GM23338 (cell line): Measurements from ENCODE around the gene C1orf198. TPM values are rescaled to one million over a fixed set of nuclear protein-coding genes. Genes with fewer than 3 reads are reported as not detected.

ENCODE experiments used
- ATAC-seq: fragments of 200-7000 bp; cut with Tn5 transposase; 3 replicates; pipeline ENCODE4 v1.9.1; 2020
- DNase-seq: peaks from one replicate; pipeline ENCODE4 v3.0.0-alpha.2; 2015; ENCODE audit warnings: low spot score
- H2AFZ ChIP-seq: fragments of 200-600 bp; sonication (generic); 2 replicates; pipeline ENCODE4 v1.8.0; 2016; ENCODE audit warnings: antibody characterized with exemption, mild to moderate bottlenecking, moderate library complexity
- H3F3A ChIP-seq: fragments of 200-600 bp; sonication (generic); replicated peaks from 2 replicates; pipeline ENCODE4 v1.8.0; 2017; ENCODE audit warnings: antibody characterized with exemption, mixed run types, low read depth
- H3K27ac ChIP-seq: fragments of 200-600 bp; sonication (generic); 2 replicates; pipeline ENCODE4 v1.6.1; 2016; ENCODE audit warnings: low read depth
- H3K27me3 ChIP-seq: fragments of 200-600 bp; sonication (generic); 2 replicates; pipeline ENCODE4 v1.8.0; 2016; ENCODE audit warnings: mild to moderate bottlenecking, mixed run types, moderate library complexity; ENCODE audit not compliant: insufficient read depth
- H3K36me3 ChIP-seq: fragments of 200-600 bp; sonication (generic); 2 replicates; pipeline ENCODE4 v1.8.0; 2016; ENCODE audit warnings: mild to moderate bottlenecking; ENCODE audit not compliant: insufficient read depth
- H3K4me1 ChIP-seq: fragments of 200-600 bp; sonication (generic); 2 replicates; pipeline ENCODE4 v1.8.0; 2016; ENCODE audit warnings: mild to moderate bottlenecking, moderate library complexity; ENCODE audit not compliant: insufficient read depth
- H3K4me2 ChIP-seq: fragments of 200-600 bp; sonication (generic); 2 replicates; pipeline ENCODE4 v1.7.1; 2017; ENCODE audit warnings: mixed run types
- H3K4me3 ChIP-seq: fragments of 200-600 bp; sonication (generic); 2 replicates; pipeline ENCODE4 v1.6.1; 2016; ENCODE audit warnings: mixed run types
- H3K79me2 ChIP-seq: fragments of 200-600 bp; sonication (generic); replicated peaks from 2 replicates; pipeline ENCODE4 v1.8.0; 2017; ENCODE audit warnings: mild to moderate bottlenecking; ENCODE audit not compliant: insufficient read depth
- H3K9me2 ChIP-seq: fragments of 200-600 bp; sonication (generic); 2 replicates; pipeline ENCODE4 v1.8.0; 2017; ENCODE audit not compliant: insufficient read depth
- H4K20me1 ChIP-seq: fragments of 200-600 bp; sonication (generic); replicated peaks from 2 replicates; pipeline ENCODE4 v1.8.0; 2017; ENCODE audit warnings: mild to moderate bottlenecking; ENCODE audit not compliant: insufficient read depth
- H3K27ac Mint-ChIP-seq: 2 replicates; pipeline ENCODE4 v1.8.0; 2020; ENCODE audit warnings: inconsistent platforms, mild to moderate bottlenecking, moderate library complexity, mixed read lengths
- H3K27me3 Mint-ChIP-seq: 3 replicates; pipeline ENCODE4 v1.8.0; 2022; ENCODE audit warnings: low read depth, mild to moderate bottlenecking, moderate library complexity, mixed read lengths, inconsistent platforms; ENCODE audit not compliant: insufficient read depth, poor library complexity
- H3K36me3 Mint-ChIP-seq: 3 replicates; pipeline ENCODE4 v1.8.0; 2021; ENCODE audit warnings: low read depth, mild to moderate bottlenecking, inconsistent platforms, moderate library complexity, mixed read lengths
- H3K4me1 Mint-ChIP-seq: 3 replicates; pipeline ENCODE4 v1.8.0; 2020; ENCODE audit warnings: mild to moderate bottlenecking, inconsistent platforms, mixed read lengths
- H3K4me3 Mint-ChIP-seq: 3 replicates; pipeline ENCODE4 v1.8.0; 2021; ENCODE audit warnings: moderate library complexity, mild to moderate bottlenecking, inconsistent platforms, mixed read lengths
- H3K9me3 Mint-ChIP-seq: 3 replicates; pipeline ENCODE4 v1.8.0; 2020; ENCODE audit warnings: moderate library complexity, mild to moderate bottlenecking, inconsistent platforms, mixed read lengths
- EZH2 ChIP-seq: fragments of 200-600 bp; sonication (generic); IDR thresholded peaks from one replicate; pipeline ENCODE4 v1.8.0; 2017; ENCODE audit warnings: antibody characterized with exemption, mild to moderate bottlenecking, low read depth; ENCODE audit not compliant: unreplicated experiment
- EZH2phosphoT487 ChIP-seq: fragments of 200-600 bp; sonication (generic); IDR thresholded peaks from one replicate; pipeline ENCODE4 v1.8.1; 2018; ENCODE audit warnings: antibody characterized with exemption; ENCODE audit not compliant: unreplicated experiment
- JUNB ChIP-seq: IDR thresholded peaks from one replicate; pipeline ENCODE4 v1.6.1; 2016; ENCODE audit warnings: antibody characterized with exemption; ENCODE audit not compliant: unreplicated experiment
- NANOG ChIP-seq: IDR thresholded peaks from 2 replicates; pipeline ENCODE4 v1.6.1; 2016; ENCODE audit warnings: antibody characterized with exemption, borderline replicate concordance
- POLR2AphosphoS5 ChIP-seq: IDR thresholded peaks from 2 replicates; pipeline ENCODE4 v1.6.1; 2016; ENCODE audit warnings: antibody characterized with exemption, low read depth
- STAT1 ChIP-seq: IDR thresholded peaks from one replicate; pipeline ENCODE4 v1.6.1; 2016; ENCODE audit warnings: antibody characterized with exemption; ENCODE audit not compliant: unreplicated experiment
- polyA plus RNA-seq: library from polyadenylated mRNA; unstranded; fragments of >200 nt; fragmentation: Nextera tagmentation; extraction: Ambion mirVana; gene quantifications from 2 replicates; pipeline ENCODE4 v1.2.1, GENCODE V29; 2016
- total RNA-seq: library from RNA; depleted of rRNA; stranded (reverse); fragments of >200 nt; shearing (Covaris generic); gene quantifications from 2 replicates; pipeline ENCODE4 v1.2.3, GENCODE V29; 2014
- TF ChIP-seq, protein P1 (sequence below): fragments of 250-450 bp; sonication (Bioruptor Pico); IDR thresholded peaks from 2 replicates; pipeline ENCODE4 v1.5.0; 2020; ENCODE audit warnings: mild to moderate bottlenecking, moderate library complexity
- TF ChIP-seq, protein P2 (sequence below): IDR thresholded peaks from one replicate; pipeline ENCODE4 v1.6.1; 2018; ENCODE audit warnings: antibody characterized with exemption; ENCODE audit not compliant: unreplicated experiment
- TF ChIP-seq, protein P3 (sequence below): IDR thresholded peaks from 2 replicates; pipeline ENCODE4 v1.6.1; 2016; ENCODE audit warnings: antibody characterized with exemption
- TF ChIP-seq, protein P4 (sequence below), 2 experiments: fragments of 200-600 bp in 1 of 2; sonication (generic) in 1 of 2; conservative IDR thresholded peaks; 2 replicates each; pipeline versions ENCODE4 v1.5.1 to v1.6.1; 2016 to 2017; ENCODE audit warnings: antibody characterized with exemption in 2 of 2, low read depth in 2 of 2, mild to moderate bottlenecking in 2 of 2, moderate library complexity in 1 of 2

Gene C1orf198
- total and polyA plus RNA-seq, 2 experiments from 2014 or later = 14.9 to 46.6 TPM

DNA sequence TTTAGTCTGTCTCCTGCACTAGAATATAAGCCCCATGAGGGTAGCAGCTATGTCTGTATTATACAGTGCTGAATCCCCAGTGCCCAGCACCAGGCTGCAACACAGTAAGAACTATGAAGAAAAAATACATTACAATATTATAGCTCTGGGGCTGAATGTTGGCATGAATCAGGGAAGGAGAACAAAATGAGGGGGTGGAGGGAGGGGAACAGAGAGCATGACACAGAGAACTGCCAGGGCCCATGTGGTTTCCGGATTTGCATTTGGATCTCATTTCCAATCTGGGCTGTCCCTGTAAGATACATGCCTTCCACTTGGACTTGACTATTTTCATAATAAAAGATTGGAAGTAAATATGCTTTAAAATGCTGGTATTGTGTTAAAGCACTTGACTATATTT, 35.8 kb downstream of the C1orf198 start:
- H3K27me3 Mint-ChIP-seq = peaks cover 2% of the 10 kb centered on the region
- H3K4me1 ChIP-seq = peaks cover 8% of the 10 kb centered on the region; the same call in 1 of the 2 replicates
- no peak overlapping the region for H3K4me3 Mint-ChIP-seq
- H3K9me2 ChIP-seq = no peaks in the 10 kb centered on the region
- no peak overlapping the region for H3K4me2 ChIP-seq
- ATAC-seq (no peak), DNase-seq (no peak)
- H3K27me3 ChIP-seq = no peaks in the 10 kb centered on the region
- H2AFZ ChIP-seq = no peak overlapping the region
- H3K79me2 ChIP-seq = no peaks in the 10 kb centered on the region
- no peaks in the 10 kb centered on the region for H3K4me1 Mint-ChIP-seq
- TF ChIP-seq, protein P1, sequence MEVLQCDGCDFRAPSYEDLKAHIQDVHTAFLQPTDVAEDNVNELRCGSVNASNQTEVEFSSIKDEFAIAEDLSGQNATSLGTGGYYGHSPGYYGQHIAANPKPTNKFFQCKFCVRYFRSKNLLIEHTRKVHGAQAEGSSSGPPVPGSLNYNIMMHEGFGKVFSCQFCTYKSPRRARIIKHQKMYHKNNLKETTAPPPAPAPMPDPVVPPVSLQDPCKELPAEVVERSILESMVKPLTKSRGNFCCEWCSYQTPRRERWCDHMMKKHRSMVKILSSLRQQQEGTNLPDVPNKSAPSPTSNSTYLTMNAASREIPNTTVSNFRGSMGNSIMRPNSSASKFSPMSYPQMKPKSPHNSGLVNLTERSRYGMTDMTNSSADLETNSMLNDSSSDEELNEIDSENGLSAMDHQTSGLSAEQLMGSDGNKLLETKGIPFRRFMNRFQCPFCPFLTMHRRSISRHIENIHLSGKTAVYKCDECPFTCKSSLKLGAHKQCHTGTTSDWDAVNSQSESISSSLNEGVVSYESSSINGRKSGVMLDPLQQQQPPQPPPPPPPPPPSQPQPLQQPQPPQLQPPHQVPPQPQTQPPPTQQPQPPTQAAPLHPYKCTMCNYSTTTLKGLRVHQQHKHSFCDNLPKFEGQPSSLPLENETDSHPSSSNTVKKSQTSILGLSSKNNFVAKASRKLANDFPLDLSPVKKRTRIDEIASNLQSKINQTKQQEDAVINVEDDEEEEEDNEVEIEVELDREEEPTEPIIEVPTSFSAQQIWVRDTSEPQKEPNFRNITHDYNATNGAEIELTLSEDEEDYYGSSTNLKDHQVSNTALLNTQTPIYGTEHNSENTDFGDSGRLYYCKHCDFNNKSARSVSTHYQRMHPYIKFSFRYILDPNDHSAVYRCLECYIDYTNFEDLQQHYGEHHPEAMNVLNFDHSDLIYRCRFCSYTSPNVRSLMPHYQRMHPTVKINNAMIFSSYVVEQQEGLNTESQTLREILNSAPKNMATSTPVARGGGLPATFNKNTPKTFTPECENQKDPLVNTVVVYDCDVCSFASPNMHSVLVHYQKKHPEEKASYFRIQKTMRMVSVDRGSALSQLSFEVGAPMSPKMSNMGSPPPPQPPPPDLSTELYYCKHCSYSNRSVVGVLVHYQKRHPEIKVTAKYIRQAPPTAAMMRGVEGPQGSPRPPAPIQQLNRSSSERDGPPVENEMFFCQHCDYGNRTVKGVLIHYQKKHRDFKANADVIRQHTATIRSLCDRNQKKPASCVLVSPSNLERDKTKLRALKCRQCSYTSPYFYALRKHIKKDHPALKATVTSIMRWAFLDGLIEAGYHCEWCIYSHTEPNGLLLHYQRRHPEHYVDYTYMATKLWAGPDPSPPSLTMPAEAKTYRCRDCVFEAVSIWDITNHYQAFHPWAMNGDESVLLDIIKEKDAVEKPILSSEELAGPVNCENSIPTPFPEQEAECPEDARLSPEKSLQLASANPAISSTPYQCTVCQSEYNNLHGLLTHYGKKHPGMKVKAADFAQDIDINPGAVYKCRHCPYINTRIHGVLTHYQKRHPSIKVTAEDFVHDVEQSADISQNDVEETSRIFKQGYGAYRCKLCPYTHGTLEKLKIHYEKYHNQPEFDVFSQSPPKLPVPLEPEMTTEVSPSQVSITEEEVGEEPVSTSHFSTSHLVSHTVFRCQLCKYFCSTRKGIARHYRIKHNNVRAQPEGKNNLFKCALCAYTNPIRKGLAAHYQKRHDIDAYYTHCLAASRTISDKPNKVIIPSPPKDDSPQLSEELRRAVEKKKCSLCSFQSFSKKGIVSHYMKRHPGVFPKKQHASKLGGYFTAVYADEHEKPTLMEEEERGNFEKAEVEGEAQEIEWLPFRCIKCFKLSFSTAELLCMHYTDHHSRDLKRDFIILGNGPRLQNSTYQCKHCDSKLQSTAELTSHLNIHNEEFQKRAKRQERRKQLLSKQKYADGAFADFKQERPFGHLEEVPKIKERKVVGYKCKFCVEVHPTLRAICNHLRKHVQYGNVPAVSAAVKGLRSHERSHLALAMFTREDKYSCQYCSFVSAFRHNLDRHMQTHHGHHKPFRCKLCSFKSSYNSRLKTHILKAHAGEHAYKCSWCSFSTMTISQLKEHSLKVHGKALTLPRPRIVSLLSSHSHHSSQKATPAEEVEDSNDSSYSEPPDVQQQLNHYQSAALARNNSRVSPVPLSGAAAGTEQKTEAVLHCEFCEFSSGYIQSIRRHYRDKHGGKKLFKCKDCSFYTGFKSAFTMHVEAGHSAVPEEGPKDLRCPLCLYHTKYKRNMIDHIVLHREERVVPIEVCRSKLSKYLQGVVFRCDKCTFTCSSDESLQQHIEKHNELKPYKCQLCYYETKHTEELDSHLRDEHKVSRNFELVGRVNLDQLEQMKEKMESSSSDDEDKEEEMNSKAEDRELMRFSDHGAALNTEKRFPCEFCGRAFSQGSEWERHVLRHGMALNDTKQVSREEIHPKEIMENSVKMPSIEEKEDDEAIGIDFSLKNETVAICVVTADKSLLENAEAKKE (CRISPR knock-in tag) = no peak
- TF ChIP-seq, protein P2, sequence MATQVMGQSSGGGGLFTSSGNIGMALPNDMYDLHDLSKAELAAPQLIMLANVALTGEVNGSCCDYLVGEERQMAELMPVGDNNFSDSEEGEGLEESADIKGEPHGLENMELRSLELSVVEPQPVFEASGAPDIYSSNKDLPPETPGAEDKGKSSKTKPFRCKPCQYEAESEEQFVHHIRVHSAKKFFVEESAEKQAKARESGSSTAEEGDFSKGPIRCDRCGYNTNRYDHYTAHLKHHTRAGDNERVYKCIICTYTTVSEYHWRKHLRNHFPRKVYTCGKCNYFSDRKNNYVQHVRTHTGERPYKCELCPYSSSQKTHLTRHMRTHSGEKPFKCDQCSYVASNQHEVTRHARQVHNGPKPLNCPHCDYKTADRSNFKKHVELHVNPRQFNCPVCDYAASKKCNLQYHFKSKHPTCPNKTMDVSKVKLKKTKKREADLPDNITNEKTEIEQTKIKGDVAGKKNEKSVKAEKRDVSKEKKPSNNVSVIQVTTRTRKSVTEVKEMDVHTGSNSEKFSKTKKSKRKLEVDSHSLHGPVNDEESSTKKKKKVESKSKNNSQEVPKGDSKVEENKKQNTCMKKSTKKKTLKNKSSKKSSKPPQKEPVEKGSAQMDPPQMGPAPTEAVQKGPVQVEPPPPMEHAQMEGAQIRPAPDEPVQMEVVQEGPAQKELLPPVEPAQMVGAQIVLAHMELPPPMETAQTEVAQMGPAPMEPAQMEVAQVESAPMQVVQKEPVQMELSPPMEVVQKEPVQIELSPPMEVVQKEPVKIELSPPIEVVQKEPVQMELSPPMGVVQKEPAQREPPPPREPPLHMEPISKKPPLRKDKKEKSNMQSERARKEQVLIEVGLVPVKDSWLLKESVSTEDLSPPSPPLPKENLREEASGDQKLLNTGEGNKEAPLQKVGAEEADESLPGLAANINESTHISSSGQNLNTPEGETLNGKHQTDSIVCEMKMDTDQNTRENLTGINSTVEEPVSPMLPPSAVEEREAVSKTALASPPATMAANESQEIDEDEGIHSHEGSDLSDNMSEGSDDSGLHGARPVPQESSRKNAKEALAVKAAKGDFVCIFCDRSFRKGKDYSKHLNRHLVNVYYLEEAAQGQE = no peak
- no peak for TF ChIP-seq POLR2AphosphoS5
- TF ChIP-seq EZH2phosphoT487 = no peak
- no peak for TF ChIP-seq STAT1
- TF ChIP-seq NANOG = no peak
- TF ChIP-seq, protein P3, sequence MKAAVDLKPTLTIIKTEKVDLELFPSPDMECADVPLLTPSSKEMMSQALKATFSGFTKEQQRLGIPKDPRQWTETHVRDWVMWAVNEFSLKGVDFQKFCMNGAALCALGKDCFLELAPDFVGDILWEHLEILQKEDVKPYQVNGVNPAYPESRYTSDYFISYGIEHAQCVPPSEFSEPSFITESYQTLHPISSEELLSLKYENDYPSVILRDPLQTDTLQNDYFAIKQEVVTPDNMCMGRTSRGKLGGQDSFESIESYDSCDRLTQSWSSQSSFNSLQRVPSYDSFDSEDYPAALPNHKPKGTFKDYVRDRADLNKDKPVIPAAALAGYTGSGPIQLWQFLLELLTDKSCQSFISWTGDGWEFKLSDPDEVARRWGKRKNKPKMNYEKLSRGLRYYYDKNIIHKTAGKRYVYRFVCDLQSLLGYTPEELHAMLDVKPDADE = no peak
- no peak for TF ChIP-seq EZH2
- TF ChIP-seq, protein P4, sequence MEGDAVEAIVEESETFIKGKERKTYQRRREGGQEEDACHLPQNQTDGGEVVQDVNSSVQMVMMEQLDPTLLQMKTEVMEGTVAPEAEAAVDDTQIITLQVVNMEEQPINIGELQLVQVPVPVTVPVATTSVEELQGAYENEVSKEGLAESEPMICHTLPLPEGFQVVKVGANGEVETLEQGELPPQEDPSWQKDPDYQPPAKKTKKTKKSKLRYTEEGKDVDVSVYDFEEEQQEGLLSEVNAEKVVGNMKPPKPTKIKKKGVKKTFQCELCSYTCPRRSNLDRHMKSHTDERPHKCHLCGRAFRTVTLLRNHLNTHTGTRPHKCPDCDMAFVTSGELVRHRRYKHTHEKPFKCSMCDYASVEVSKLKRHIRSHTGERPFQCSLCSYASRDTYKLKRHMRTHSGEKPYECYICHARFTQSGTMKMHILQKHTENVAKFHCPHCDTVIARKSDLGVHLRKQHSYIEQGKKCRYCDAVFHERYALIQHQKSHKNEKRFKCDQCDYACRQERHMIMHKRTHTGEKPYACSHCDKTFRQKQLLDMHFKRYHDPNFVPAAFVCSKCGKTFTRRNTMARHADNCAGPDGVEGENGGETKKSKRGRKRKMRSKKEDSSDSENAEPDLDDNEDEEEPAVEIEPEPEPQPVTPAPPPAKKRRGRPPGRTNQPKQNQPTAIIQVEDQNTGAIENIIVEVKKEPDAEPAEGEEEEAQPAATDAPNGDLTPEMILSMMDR (conservative IDR thresholded peaks at IDR 0.05; ENCODE audit: low read depth in 2 of 2) = no peak
- no peak for TF ChIP-seq JUNB
- H4K20me1 ChIP-seq = peaks cover 5% of the 10 kb centered on the region; the same call in 1 of the 2 replicates
- no peaks in the 10 kb centered on the region; the same call in 2 of the 3 replicates for H3K9me3 Mint-ChIP-seq
- no peak overlapping the region for H3K4me3 ChIP-seq
- no peaks in the 10 kb centered on the region for H3K36me3 Mint-ChIP-seq
- no peaks in the 10 kb centered on the region for H3F3A ChIP-seq
- no peaks in the 10 kb centered on the region for H3K36me3 ChIP-seq
- no peak overlapping the region for H3K27ac Mint-ChIP-seq
- H3K27ac ChIP-seq = no peak overlapping the region
